HG03066 (cell line): ENCODE results near the gene HABP2.

Source experiments
- ATAC-seq: cut with Tn5 transposase; IDR thresholded peaks from one replicate; pipeline ENCODE4 v1.9.1; 2021; ENCODE audit warnings: low read depth; ENCODE audit not compliant: unreplicated experiment

Gene HABP2

GRCh38 chr10:113625461-113626186 is 72.8 kb downstream of the HABP2 start:
- ATAC-seq, result no peak

GRCh38 chr10:113626809-113627355 is 74.0 kb downstream of the HABP2 start:
- ATAC-seq, result no peak

GRCh38 chr10:113627836-113628235 is 75.0 kb downstream of the HABP2 start:
- ATAC-seq, result no peak

GRCh38 chr10:113628607-113629153 is 75.8 kb downstream of the HABP2 start:
- ATAC-seq, result no peak

DNA sequence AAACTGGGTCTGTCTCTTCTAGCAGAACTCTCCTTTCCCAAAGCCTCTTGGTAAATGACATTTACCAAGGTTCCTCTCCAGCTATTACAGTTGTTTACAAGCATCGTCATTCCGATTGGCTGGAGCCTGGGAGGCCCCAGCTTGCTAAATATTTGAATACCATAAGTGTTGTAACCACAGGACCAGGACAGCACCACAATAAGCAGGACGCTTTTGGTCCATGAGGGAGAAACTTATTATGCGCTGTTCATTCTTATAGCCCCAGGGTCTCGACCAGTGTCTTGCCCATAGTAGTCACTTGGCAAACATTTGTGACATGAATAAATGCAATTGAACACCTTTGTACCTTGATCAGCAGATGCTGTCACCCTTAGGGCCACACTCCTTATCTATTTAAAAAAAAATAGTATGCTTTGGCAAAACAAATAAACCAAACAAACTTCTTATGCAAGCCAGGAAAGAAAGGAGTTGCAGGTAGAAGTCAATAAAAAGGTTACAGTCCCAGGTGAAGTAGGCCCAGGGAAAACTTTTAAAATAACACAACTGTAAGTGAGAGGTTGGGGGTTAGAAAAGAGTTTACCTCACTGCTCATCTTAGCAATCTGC is 78.2 kb downstream of the HABP2 start:
- no peak for ATAC-seq

DNA sequence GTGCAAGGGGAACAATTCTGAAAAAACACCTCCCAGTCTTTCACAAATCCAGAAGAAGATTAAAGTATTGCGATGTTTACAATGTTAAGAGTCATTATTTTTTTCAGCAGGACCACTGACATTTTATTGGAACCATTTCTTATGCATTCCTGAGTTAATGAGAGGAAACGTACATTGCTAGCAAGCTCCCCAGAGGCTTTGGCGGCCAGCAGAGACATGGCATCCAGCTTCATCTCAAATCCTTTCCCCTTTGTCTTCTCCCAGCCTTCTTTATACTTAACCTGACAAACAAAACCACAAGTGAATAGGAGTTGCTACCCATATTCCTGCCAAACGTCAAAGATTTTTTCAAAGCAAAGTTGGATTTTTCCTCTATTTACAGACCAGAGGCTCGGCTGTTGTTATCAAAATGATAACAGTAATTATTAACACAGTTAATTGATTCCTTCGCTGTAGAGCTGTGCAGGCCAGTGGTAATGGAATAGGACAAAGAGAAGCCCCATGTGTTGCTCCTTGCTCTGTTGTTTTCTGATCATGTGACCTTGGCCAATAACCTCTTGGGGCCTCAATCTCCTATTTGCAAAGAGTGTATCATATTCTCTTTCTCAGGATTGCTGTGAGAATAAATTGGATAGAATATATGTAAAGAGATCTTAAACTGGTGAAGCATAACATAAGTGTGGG is 79.0 kb downstream of the HABP2 start:
- no peak for ATAC-seq
